Stimulated activated CD8-positive, alpha-beta memory T cell treated with anti-CD3 and anti-CD28 coated beads, Interleukin-12 subunit alpha, Interleukin-12 subunit beta, amount 100 ng/mL, for 24 hours (primary cell): ENCODE data around the gene PPP4C.
A peak's percentile ranks its signal among the peaks of the same experiment; 100 is the strongest.

ENCODE experiments used
- DNase-seq: peaks from one replicate; pipeline ENCODE4 v3.0.0-alpha.2; 2020; ENCODE audit errors: extremely low read depth

Gene PPP4C

DNA sequence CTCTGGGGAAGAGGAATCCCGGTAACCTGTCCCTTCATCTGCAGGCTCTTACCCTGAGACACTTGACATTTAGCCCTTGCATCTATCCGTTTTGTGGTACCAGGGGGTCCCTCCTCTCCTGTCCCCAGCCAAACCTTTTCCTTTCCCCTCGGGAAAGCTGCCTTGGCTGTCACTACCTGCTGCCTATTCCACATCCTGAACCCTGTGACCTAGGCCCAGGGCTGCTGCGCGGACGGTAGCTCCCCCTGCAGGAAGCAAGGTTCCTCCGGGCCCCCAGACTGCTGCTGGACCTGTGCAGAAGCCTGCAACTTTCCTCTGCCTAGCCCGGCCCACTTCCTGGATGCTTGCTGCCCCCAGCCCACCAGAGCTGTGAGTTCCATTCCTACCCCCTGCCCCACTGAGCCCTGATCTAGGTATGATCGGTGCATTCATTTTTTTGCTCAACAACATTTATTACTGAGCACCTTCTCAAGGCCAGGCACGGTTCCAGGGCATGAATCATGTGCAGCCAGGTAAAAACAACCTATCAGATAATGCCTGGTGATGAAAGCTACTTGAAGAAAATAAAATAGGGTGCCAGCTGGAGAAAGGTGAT, 20.7 kb upstream of the PPP4C start:
- no peak for DNase-seq

- no peak for DNase-seq
Measured at GRCh38 chr16:30060346-30060745, 15.4 kb upstream of the PPP4C start.

DNA sequence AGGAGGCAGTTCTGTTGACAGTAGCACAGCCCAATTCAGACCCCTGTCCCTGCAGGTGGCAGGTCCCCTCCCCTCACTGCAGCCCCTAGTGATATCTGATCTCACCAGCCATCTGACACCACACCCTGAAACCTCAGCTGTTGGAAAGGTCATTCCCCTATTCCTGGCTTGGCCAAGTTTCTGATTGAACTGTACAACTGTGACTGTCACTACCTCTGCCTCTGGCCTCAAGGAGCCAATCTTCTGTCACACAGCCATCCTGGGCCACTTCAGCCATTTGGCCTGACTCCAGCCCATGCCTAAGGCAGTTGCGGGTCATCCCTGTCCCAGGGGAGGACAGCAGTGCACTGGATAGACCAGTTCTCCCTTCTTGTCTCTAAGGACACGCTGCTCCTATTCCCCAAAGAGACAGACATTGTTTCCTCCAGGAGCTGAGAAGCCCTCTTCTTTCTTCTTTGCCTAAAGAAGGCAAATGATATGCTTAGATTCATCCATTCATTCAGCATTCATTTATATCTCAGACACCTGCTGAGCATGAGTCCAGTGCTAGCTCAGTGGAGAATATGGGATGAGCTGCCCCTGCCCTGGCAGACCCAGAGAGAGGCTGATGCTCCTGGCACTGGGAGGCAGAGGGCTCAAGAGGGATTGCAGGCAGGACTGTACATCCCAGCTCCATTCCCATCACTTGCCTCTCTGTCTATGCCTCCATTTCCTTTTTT, 14.8 kb upstream of the PPP4C start:
- no peak for DNase-seq

DNA sequence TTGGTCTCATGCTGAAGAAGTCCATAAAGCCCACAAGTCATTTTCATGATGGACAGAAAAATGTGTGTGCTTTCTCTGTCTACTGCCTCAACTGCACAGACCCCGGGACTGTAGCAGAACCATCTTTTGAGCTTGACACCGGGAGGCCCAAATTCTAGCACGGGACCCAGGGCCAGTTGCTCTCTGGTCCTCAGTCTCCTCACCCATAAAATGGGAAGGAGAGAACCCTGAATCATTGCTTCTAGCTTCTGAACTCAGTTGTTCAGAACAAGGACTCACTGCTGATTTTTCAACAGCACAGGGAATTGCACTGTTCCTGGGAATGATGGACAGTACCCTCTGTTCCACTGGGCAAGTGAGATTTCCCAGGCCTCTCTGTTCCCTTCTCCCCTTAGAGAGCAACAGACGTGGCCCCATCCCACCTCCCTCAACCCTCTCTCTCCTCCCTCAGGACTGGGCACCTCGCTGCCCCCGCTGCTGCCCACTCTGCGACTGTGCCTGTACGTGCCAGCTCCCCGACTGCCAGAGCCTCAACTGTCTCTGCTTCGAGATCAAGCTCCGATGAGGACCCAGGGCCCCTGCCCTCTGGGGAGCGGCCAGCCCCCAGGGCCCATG, 12.4 kb upstream of the PPP4C start:
- DNase-seq: no peak

- DNase-seq: no peak
Measured at GRCh38 chr16:30063893-30064728, 11.7 kb upstream of the PPP4C start.

- no peak for DNase-seq
Measured at GRCh38 chr16:30064729-30065101, 11.1 kb upstream of the PPP4C start.

- DNase-seq: peak; percentile 85
Measured at GRCh38 chr16:30065102-30065942, 10.5 kb upstream of the PPP4C start, which contains the start of gene ALDOA. Gene ALDOA (plus strand): TSS chr16:30065760. CDS start chr16:30066898, 1,138 bp downstream.

DNA sequence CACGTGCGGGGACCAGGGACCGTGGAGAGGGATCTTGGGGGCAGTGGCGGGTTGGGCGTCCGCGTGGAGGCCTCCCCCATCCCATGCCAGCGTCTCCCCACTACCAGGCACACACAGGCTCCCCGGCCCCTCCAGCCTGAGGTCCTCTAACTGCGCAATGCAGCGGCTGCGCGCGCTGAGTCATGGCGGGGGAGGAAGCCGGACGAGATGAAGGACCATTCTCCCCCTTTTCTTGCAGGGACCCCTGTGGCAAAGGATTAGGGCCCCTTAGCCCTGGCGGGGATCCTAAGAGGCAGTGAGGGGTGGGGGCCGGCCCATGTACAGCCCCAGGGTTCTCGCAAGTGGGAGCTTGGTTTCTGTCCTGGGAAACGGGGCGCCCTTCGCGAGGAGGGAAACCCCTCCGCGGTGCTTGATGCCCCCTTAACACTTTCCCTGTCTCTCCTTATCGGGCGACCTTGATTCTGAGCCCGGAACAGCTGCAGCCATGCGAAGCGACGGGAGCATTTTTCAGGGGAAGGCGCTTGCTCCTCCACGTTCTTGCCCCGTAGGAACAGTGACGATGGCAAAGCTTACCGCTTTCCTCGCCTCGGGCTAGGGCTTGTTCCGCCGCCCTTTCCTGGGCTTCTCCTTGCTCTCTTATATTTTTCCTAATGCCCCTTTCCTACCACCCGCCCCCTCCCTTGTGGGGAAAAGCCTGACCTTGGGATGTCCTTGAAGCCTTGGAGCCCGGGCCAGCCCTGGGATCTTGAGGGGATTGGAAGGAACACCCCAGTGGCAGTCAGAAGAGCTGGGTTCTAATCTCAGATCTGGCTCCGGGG, 9.6 kb upstream of the PPP4C start:
- no peak for DNase-seq

GRCh38 chr16:30066761-30067583, 8.8 kb upstream of the PPP4C start:
- DNase-seq: no peak

DNA sequence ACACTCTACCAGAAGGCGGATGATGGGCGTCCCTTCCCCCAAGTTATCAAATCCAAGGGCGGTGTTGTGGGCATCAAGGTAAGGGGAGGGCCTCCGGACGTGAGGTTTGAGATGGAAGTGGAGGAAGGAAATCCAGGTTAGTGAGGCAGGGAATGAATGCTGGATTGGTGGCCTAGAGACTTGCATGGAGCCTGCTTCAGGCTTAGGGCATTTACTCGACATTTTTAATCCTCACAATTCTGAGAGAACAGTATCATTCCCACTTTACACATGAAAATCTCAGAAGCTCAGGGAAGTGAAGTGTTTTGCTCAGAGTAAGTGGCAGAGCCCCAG, 8.2 kb upstream of the PPP4C start:
- DNase-seq: no peak

DNA sequence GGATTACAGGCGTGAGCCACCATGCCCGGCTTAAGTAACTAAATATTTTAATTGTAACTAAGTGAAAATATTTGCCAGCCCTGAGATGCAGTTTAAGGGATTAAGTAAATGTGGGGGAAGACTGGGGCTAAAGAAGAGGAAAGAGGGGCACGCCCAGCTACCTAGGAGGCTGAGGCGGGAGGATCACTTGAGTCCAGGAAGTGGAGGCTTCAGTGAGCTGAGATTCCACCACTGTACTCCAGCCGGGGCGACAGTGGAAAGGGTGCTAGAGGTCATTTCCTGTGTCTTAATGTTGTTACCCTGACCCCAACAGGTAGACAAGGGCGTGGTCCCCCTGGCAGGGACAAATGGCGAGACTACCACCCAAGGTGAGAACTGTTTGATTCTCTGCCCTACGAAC, 7.5 kb upstream of the PPP4C start:
- no peak for DNase-seq

DNA sequence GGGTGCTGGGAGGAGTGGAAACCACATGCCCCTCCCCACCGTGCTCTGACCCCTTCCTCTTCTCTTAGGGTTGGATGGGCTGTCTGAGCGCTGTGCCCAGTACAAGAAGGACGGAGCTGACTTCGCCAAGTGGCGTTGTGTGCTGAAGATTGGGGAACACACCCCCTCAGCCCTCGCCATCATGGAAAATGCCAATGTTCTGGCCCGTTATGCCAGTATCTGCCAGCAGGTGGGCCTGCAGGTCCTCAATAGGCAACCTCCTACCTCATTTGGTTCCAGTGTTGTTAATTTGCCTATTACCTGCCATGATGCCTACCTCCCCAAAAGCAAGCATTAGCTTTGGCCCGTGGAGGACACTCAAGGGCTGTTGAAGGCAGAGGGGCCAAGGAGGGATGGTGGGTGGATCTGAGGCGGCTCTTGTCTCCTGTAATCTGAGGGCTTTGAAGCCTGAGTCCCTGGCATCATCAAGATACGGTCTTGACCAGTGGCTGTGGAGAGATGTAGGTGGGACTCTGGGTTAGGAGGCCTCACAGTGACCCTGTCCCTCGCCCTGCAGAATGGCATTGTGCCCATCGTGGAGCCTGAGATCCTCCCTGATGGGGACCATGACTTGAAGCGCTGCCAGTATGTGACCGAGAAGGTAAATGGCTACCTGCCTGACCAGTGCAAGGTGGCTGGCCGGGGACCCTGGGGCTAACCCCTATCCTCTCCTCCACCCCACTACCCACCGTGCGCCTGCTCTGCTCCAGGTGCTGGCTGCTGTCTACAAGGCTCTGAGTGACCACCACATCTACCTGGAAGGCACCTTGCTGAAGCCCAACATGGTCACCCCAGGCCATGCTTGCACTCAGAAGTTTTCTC, 6.8 kb upstream of the PPP4C start:
- DNase-seq: no peak

GRCh38 chr16:30069611-30070462, 6.0 kb upstream of the PPP4C start:
- no peak for DNase-seq

GRCh38 chr16:30070490-30070889, 5.3 kb upstream of the PPP4C start:
- no peak for DNase-seq

- no peak for DNase-seq
Measured at GRCh38 chr16:30076276-30076791, 540 bp downstream of the PPP4C start.

GRCh38 chr16:30077656-30078055, 1.9 kb downstream of the PPP4C start:
- DNase-seq: no peak

GRCh38 chr16:30078744-30079143, 3.0 kb downstream of the PPP4C start:
- DNase-seq: no peak

- no peak for DNase-seq
Measured at GRCh38 chr16:30079480-30079879, 3.7 kb downstream of the PPP4C start.
